Loucy (cell line): ENCODE data around the gene SMTN.

Experiments
- CTCF ChIP-seq: fragments of 200-600 bp; sonication (generic); conservative IDR thresholded peaks from 2 replicates; pipeline ENCODE4 v1.5.1; 2014; ENCODE audit warnings: mild to moderate bottlenecking, antibody characterized with exemption, low read length
- EZH2phosphoT487 ChIP-seq: fragments of 200-600 bp; IDR thresholded peaks from 2 replicates; pipeline ENCODE4 v1.6.1; 2018; ENCODE audit warnings: antibody characterized with exemption, mild to moderate bottlenecking, moderate library complexity, borderline replicate concordance

- TF ChIP-seq CTCF (no peak), EZH2phosphoT487 (no peak)
Measured at GRCh38 chr22:31055117-31055634, 25.9 kb upstream of the SMTN start.
